HG03103 (cell line): ENCODE measurements around the gene GYS1.
"Not testable (repeated sequence)": the region's sequence is repeated elsewhere in the genome, so short reads cannot be mapped to it uniquely, and the experiment has no call there.

Experiments used
- ATAC-seq: cut with Tn5 transposase; IDR thresholded peaks from one replicate; pipeline ENCODE4 v1.9.1; 2021; ENCODE audit warnings: low read depth; ENCODE audit not compliant: unreplicated experiment

Gene GYS1

DNA sequence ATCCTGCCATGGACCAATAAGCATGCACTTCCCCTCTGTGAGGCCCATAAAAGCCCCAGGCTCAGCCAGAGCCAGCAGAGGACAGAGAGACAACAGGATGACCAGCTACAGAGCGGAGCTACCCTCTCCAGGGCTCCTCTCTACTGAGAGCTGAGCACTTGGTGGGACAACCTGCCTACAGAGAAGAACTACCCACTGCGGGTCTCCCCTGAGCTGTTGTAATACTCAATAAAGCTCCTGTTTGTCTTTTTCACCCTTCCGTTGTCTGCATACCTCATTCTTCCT, 45.9 kb downstream of the GYS1 start:
- no peak for ATAC-seq

DNA sequence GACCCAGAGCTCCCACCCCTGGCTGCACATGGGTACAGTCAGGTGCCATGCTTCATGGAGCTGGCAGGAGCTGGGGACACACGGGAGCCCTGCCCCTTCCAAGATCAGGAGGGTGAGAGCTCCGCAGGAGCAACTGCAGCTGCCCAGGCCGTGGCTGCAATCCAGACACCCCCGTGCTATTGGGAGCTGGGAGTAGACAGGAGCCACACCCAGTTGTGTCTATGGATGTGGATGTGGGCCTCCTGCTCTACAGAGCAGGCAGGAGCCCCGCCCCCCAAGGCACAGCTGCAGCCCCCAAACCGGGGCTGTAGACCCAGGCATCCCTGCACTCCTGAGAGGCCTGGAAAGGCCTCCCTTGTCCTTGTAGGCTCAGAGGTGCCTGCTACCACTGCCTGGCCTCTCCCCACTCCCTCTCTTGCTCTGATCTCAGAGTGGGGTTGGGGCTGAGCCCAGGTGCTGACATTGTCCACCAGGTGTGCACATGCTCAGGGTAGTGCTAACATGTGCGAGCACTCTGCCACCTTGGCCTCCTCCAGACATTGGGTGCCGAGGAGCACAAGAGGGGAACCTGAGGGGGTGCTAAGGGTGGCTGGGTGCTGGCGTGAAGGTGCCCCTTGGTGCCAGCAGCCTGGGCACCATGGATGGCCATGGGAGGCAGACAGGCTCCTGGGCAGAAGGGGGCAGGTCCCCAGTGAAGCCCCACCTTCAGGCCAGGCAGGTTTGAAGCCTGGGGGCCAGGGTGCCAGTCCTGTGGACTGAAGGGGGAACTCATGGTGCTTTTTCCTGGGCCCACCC, 46.4 kb downstream of the GYS1 start:
- no peak for ATAC-seq

DNA sequence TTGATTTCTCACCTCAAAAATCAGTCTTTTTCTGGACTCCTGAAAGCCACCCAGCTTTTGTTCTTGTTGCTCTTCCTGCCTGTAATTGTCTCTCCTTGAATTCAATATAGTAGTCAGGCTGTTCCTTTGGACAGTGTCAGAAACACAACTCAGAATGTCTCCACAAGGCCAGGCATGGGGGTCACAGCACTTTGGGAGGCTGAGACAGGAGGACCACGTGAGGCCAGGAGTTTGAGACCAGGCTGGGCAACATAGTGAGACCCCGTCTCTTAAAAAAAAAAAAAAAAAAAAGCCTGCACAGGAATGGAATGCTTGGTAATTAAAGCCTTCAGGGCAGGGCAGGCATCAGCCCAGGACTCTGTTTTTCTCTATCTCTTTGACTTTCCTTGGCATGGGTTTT, 47.3 kb downstream of the GYS1 start:
- ATAC-seq: no peak

DNA sequence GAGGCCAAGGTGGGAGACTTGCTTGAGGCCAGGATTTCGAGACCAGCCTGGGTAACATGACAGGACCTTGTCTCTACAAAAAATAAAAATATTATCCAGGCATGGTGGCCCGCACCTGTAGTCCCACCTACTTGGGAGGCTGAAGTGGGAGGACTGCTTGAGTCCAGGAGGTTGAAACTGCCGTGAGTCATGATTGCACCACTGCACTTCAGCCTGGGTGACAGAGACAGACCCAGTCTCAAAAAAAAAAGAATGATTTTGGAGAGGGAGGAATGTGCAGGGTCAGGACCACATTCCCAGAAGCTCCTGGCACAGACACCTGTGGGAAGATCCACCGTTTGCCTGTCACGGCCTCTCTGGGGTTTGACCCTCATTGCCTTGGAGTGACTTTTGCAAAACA, 47.7 kb downstream of the GYS1 start:
- no peak for ATAC-seq

DNA sequence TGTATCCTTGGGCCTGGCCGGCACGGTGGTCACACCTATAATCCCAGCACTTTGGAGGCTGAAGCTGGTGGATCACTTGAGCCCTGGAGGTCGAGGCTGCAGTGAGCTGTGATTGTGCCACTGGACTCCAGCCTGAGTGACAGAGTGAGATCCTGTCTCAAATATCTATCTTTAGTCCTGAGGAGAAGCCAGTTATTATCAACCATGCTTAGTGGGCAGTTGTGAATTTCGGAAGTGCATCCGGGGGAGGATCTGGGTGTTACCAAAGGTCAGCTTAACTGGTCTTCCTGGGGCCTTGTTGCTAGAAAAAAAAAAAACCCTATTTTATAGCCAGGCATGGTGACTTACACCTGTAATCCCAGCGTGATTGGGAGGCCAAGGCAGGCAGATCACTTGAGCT, 50.0 kb downstream of the GYS1 start:
- ATAC-seq: no peak

DNA sequence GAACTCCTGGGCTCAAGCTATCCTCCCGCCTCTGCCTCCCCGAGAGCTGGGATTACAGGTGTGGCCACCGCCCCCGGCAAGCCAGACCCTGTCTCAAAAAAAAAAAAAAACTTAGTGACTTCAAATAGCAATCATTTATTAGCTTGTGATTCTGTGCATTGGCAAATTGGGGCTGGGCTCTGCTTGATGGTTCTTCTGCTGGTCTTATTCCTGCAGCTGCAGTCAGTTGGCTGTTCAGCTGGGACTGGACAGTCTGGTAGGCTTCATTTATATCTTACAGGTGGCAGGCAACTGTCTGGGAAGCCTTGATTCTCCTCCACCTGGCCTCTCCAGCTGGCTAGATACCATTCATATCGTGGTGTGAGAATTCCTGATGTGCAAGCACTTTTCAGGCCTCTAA, 52.2 kb downstream of the GYS1 start:
- ATAC-seq: no peak

DNA sequence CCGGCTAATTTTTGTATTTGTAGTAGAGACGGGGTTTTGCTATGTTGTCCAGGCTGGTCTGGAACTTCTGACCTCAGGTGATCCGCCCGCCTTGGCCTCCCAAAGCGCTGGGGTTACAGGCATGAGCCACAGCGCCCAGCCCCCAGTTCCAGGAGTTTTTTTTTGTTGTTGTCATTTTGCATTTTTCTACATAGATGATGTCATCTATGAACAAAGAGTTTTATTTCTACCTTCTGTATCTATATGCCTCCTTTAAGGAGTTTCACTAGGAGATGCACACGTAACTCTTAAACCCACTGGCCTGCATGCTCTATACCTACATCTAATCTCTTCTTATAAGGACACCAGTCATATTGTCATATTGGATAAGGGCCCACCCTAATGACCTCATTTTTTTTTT, 54.9 kb downstream of the GYS1 start:
- ATAC-seq: no peak

DNA sequence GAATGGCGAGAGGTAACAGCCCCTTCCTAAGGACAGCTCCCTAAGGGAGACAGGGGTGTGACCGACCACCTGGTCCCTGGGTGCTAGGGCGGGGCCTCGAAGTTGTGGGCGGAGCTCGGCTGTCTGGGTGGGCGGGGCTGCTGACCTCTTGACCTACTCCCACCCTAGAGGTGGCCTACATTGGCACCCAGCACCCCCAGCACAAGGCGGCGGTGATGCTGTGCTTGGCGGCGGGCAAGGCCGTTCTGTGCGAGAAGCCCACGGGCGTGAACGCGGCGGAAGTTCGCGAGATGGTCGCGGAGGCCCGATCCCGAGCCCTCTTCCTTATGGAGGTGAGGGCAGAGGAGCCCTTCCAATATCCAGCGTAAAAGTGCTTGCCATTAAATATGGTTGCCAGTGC, 57.2 kb downstream of the GYS1 start:
- ATAC-seq: no peak

DNA sequence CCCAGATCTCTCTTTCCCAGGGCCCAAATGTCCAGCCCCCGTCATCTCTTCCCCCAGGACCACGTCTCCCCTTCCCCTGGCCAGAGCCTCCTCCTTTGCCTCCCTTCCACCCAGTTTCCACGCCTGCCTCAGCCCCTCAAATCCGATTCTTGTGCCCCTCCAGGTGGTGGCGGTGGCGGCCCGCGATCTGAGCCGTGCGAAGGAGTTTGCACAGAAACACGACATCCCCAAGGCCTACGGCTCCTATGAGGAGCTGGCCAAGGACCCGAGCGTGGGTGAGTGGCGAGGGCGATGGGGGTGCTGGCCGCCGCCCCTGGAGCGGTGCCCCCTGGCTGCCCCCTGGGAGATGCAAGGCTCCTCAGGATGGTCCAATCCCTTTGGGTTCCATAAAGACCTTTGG, 58.3 kb downstream of the GYS1 start:
- ATAC-seq: no peak

DNA sequence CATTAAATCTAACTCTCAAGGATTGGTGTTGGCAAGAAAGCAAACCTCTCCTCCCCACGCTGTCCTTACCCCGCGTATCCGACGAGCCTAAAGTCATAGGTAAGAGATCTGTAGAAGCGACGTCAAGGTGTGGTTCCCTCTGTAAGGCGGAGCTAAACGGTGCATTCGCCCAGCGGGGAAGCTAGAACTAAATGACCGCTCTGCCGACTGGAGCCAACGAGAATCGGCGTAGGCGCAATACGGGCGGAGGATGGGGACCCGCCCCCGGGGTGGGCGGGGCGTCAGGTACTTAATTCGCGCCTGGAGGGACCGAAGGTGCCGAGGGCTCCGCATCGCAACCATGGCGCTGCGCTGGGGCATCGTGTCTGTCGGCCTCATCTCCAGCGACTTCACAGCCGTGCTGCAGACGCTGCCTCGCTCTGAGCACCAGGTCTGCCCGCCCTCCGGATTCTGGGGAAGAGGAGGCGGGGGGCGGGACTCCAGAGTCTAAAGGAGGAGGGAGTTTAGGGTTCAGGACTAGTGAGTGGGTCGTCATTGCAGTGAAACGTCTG, 59.7 kb downstream of the GYS1 start, which contains the start of gene DHDH:
TSS of gene DHDH (plus strand) at position 318 of the 551 bp plus-strand sequence. CDS start at position 341, 23 bp downstream.
- no peak for ATAC-seq

DNA sequence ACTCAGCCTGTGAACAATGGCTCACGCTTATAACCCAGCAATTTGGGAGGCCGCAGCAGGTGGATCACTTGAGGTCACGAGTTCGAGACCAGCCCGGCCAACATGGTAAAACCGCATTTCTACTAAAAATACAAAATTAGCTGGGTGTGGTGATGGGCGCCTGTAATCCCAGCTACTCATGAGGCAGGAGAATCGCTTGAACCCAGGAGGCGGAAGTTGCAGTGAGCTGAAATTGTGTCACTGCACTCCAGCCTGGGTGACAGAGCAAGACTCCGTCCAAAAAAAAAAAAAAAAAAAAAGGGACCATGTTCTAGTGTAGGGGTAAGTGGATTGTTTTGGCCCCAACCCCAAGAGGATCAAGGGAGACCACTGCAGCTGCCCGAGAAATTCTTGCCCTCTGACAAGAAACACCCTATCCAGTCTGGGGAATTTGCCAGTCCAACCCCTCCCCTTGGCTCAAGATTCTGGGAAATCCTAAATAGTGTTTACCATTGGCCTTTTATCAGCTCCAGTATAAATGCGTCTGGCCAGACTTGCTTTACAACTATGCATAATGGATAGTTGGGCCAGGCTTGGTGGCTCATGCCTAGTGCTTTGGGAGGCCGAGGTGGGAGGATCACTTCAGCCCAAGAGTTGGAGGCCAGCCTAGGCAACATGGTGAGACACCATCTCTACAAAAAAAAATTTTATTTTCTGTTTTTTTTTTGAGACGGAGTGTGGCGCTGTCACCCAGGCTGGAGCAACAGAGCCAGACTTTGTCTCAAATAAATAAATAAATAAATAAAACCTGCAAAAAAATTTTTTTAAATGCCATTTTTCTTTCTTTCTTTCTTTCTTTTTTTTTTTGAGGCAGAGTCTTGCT, 64.7 kb downstream of the GYS1 start:
- ATAC-seq: no peak

DNA sequence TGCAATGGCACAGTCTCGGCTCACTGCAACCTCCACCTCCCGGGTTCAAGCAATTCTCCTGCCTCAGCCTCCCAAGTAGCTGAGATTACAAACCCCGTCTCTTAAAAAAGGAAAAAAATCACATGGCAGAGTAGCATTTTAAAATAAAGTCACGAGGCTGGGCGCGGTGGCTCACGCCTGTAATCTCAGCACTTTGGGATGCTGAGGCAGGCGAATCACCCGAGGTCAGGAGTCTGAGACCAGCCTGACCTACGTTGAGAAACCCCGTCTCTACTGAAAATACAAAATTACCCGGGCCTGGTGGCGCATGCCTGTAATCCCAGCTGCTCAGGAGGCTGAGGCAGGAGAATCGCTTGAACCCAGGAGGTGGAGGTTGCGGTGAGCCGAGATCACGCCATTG, 65.4 kb downstream of the GYS1 start:
- not testable (repeated sequence) for ATAC-seq

DNA sequence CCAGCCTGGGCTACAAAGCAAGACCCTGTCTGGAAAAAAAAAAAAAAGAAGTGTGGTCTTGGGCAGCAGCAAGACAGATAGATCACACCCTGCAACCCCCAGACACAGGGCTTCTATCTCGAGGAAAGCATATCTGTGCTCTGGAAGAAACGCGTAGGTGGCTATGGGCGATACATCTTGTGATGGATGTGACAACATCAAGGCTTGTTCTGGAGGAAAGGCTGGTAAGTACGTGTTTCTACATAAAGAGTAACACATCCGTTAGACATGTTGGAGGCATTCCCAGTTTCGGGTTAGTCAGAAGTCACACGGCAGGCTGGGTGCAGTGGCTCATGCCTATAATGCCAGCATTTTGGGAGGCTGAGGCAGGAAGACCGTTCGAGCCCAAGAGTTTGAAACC, 66.2 kb downstream of the GYS1 start:
- ATAC-seq: no peak

DNA sequence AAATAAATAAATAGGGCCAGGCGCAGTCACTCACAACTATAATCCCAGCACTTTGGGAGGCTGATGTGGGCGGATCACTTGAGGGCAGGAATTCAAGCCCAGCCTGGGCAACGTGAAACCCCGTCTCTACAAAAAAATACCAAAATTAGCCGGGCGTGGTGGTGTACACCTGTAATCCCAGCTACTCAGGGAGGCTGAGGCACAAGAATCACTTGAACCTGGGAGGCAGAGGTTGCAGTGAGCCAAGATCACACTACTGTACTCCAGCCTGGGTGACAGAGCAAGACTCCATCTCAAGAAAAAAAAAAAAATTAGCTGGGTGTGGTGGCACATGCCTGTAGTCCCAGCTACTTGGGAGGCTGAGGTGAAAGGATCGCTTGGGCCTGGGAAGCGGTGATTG, 67.2 kb downstream of the GYS1 start:
- ATAC-seq: not testable (repeated sequence)

DNA sequence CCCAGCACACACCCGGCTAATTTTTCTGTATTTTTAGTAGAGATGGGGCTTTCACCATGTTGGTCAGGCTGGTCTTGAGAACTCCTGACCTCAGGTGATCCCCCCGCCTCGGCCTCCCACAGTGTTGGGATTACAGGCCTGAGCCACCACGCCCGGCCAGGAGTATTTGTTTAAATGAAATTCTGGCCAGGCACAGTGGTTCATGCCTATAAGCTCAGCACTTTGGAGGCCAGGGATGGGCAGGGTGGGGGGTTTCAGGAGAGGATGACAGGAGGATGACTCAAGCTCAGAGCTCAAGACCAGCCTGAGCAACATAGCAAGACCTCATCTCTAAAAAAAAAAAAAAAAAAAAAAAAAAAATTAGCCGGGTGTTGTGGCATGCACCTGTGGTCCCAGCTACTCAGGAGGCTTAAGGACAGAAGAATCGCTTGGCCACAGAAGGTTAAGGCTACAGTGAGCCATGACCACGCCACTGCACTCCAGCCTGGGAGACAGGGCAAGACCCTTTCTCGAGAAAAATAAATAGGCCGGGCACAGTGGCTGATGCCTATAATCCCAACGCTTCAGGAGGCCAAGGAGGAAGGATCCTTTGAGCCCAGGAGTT, 67.8 kb downstream of the GYS1 start:
- ATAC-seq: no peak

DNA sequence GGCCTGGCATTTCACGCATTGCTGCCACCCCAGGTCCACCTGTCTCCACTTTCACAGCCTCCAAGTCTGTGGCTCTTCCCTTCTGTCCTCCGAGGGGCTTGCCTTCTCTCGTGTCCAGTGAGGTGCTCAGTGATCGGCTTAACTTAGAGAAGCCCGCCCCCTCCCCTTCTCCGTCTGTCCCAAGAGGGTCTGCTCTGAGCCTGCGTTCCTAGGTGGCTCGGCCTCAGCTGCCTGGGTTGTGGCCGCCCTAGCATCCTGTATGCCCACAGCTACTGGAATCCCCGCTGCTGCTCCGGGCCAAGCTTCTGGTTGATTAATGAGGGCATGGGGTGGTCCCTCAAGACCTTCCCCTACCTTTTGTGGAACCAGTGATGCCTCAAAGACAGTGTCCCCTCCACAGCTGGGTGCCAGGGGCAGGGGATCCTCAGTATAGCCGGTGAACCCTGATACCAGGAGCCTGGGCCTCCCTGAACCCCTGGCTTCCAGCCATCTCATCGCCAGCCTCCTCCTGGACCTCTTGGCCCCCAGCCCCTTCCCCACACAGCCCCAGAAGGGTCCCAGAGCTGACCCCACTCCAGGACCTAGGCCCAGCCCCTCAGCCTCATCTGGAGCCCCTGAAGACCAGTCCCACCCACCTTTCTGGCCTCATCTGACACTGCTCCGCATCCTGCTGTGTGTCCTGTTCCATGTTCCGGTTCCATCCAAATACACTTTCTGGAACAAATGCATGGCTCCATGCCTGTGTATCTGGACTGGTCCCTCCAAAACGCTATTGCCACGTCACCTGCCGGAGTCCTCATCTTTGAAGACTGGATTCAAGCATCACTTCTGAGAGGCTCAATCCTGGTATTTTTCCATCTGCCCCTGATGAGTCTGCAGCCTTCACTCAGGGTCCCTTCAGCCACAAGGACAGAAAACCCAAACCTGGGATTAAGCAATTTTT, 70.3 kb downstream of the GYS1 start:
- ATAC-seq: no peak

DNA sequence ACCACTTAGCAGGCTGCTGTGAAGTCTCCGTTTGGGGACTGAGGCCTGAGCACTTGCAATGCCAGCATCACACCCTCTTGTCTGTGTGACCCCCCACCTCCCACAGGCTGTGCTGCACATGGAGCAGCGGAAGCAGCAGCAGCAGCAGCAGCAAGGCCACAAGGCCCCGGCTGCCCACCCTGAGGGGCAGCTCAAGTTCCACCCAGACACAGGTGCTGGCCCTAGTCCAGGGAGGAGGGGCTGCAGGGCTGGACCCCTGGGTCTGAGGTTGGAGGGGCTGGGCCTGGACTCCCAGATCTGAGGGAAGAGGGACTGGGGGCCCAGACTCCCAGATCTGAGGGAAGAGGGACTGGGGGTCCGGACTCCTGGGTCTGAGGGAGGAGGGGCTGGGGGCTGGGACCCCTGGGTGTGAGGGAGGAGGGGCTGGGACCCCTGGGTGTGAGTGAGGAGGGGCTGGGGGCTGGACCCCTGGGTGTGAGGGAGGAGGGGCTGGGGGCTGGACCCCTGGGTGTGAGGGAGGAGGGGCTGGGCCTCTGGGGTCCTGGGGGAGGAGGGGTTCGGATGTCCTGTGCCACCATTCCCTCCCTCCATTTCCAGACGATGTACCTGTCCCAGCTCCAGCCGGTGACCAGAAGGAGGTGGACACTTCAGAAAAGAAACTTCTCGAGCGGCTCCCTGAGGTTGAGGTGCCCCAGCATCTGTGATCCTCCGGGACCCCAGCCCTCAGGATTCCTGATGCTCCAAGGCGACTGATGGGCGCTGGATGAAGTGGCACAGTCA, 71.2 kb downstream of the GYS1 start:
- ATAC-seq: no peak

DNA sequence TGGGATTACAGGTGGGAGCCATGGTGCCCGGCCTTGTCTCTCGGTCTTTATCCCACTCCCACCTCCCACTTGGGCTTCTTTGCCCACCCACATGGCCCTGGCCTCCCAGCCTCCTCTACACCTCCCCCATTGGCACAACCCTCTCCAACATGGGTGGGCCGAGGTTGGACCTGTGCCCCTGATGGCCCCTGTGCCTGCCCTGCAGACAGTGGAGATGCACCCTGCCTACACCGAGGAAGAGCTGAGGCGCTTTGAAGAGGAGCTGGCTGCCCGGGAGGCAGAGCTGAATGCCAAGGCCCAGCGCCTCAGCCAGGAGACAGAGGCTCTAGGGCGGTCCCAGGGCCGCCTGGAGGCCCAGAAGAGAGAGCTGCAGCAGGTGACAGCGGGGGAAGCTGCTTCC, 72.2 kb downstream of the GYS1 start:
- ATAC-seq: no peak

DNA sequence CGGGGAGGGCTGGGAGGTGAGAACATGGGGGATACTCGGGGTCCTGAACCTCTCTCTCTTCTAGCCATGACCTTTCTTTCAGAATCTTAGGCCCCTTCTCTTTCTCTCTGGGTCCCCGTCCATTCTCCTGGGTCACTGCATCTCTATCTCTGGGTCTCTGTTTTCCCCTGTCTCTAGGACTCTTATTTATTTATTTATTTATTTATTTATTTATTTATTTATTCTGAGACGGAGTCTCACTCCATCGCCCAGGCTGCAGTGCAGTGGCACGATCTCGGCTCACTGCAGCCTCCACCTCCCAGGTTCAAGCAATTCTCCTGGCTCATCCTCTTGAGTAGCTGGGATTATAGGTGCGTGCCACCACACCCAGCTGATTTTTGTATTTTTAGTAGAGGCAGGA, 73.8 kb downstream of the GYS1 start:
- ATAC-seq: not testable (repeated sequence)
